Loucy (cell line): ENCODE data around the gene SLC4A4.

Source experiments
- CTCF ChIP-seq: fragments of 200-600 bp; sonication (generic); conservative IDR thresholded peaks from 2 replicates; pipeline ENCODE4 v1.5.1; 2014; ENCODE audit warnings: mild to moderate bottlenecking, antibody characterized with exemption, low read length
- EZH2phosphoT487 ChIP-seq: fragments of 200-600 bp; IDR thresholded peaks from 2 replicates; pipeline ENCODE4 v1.6.1; 2018; ENCODE audit warnings: antibody characterized with exemption, mild to moderate bottlenecking, moderate library complexity, borderline replicate concordance

GRCh38 chr4:71609651-71610050 is 270.8 kb downstream of the SLC4A4 start:
- TF ChIP-seq CTCF (no peak), EZH2phosphoT487 (no peak)
